Measurements from ENCODE around the gene OSBPL2. TPM values are rescaled to one million over a fixed set of nuclear protein-coding genes. Genes with fewer than 3 reads are reported as not detected.

Gene OSBPL2
- total RNA-seq, 4 donors from 2014 or later, result 48.4 to 65.1 (median 55.8) TPM

DNA sequence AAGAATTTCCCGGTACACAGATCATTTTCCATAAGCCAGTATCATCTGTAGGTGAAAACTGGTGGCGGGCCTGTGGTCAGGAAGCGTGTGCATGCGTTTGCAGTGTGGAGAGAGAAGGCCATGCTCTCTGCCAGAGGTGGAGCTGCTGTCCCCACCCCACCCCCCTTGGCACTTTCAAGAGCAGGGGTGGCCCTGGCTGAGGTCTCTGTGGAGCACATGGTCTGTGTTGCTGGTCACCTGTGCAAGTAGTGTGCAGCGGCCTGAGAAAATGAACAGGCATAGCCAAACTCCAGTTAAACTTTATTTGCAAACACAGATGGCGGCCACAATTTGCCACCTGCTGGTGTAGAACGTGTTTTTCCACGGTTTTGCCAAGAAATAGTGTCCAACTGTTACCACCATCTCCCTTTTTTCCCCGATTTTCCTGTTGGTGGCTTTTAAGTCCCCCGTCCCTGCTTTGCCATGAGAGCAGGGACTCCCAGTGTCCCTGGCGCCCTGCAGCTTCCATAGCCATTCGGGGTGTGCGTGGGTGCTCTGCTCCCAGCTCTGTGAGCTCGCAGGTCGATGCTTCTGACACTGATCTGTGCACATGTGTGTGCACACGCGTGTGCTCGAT lies 66.9 kb downstream of the OSBPL2 start:
- DNase-seq, result no peak
- peaks cover 32 to 59% (median 35%) of the 10 kb centered on the region in 3 donors for H3K36me3 ChIP-seq
- 57% methylated on average over 7 to 12 of the region's 18 CpGs for WGBS, 2 donors
- peak overlapping the region; percentile 32 to 99 (median 93) for H3K27ac ChIP-seq
- no peaks in the 10 kb centered on the region for H3K27me3 ChIP-seq
- H3K4me1 ChIP-seq, result peaks cover 31 to 80% (median 46%) of the 10 kb centered on the region in 3 donors
- intact Hi-C loops (cut with DNase I), result no loop called here
- peak overlapping the region in 2 of 4 donors; percentile 86 to 100 for H3K4me3 ChIP-seq
- TF ChIP-seq POLR2A (IDR thresholded peaks at IDR 0.05), result no peak
- TF ChIP-seq, protein P1, sequence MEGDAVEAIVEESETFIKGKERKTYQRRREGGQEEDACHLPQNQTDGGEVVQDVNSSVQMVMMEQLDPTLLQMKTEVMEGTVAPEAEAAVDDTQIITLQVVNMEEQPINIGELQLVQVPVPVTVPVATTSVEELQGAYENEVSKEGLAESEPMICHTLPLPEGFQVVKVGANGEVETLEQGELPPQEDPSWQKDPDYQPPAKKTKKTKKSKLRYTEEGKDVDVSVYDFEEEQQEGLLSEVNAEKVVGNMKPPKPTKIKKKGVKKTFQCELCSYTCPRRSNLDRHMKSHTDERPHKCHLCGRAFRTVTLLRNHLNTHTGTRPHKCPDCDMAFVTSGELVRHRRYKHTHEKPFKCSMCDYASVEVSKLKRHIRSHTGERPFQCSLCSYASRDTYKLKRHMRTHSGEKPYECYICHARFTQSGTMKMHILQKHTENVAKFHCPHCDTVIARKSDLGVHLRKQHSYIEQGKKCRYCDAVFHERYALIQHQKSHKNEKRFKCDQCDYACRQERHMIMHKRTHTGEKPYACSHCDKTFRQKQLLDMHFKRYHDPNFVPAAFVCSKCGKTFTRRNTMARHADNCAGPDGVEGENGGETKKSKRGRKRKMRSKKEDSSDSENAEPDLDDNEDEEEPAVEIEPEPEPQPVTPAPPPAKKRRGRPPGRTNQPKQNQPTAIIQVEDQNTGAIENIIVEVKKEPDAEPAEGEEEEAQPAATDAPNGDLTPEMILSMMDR (IDR thresholded peaks at IDR 0.05), result no peak
- H3K9me3 ChIP-seq, result no peaks in the 10 kb centered on the region

DNA sequence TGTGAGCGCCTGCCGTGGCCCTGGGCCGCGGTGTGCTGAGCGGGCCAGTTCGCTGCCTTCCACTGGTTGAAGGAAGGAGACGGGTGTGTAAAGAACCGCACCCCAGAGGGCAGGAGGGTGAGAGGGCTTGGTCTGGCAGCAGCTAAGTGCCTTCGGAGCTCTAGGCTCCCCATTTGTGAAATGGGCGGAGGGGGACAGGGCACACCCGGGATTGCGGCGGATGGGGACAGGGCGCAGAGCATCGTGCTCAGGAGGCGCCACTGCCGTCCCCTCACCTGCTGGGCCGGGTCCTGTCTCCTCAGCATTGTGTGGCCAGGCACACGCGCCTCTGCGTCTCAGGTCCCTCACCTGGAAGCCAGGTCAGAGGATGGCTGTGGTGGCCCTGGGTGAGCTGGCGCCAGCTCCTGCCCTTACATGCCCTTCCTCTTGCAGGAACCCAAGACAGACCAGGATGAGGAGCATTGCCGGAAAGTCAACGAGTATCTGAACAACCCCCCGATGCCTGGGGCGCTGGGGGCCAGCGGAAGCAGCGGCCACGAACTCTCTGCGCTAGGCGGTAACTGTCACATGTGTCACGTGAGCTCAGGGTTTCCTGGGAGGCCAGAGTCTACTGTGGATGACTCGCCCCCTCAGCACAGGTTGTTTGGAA lies 67.6 kb downstream of the OSBPL2 start:
- intact Hi-C loops (cut with DNase I), result no loop called here

DNA sequence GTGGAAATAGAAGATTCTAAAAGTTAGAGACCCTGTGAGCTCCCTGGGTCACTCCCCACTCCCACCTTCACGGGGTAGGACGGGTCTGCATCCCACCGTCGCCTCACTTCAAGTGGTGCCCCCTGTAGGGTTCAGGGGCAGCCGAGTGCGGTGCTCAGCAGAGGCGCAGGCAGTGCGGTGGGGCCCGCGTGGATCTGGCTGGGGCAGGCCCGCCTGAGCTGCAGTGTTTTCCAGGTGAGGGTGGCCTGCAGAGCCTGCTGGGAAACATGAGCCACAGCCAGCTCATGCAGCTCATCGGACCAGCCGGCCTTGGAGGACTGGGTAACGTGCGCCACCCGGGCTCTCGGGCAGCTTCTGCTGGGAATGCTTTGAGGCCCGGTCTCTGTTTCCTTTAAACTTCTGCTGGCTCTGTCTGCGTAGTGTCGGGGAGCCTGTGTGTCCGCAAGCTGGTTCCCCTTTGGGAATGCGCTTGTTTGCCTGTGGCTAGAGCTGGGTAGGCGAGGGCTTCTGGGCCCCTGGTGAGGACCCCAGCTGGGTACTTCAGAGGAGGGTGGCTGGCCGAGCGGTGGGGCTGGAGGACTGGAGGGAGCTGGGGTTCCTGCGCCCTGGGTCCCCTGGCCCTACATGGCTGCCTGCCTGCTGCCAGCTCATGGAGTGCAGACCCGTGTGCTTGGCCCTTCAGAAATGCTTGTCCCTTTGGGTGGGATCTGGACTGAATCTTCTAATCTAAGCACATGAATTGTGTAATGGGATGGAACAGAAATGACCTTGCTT lies 68.3 kb downstream of the OSBPL2 start:
- no peak for TF ChIP-seq POLR2A (IDR thresholded peaks at IDR 0.05)
- TF ChIP-seq, protein P1 (IDR thresholded peaks at IDR 0.05), result no peak
- H3K4me1 ChIP-seq, result peaks cover 31 to 90% (median 52%) of the 10 kb centered on the region in 3 donors
- no peak for DNase-seq
- no peak overlapping the region for H3K4me3 ChIP-seq
- peak overlapping the region; percentile 1 to 99 (median 66) for H3K27ac ChIP-seq
- 50% methylated on average over 3 of the region's 27 CpGs; no CpG with 5 or more reads in 1 of the 2 donors for WGBS, 2 donors
- intact Hi-C loops (cut with DNase I), result no loop called here
- H3K36me3 ChIP-seq, result peaks cover 45 to 72% (median 47%) of the 10 kb centered on the region in 3 donors
- no peaks in the 10 kb centered on the region for H3K9me3 ChIP-seq
- no peaks in the 10 kb centered on the region for H3K27me3 ChIP-seq

More for the DNA sequence above, 67.6 kb downstream of the OSBPL2 start:
- Histone ChIP-seq H3K27me3 (no peaks in the 10 kb centered on the region), H3K4me1 (peaks cover 31 to 87% (median 52%) of the 10 kb centered on the region in 3 donors), H3K9me3 (no peaks in the 10 kb centered on the region), H3K4me3 (peak overlapping the region in 1 of 4 donors; percentile 21), H3K27ac (peak overlapping the region; percentile 1 to 99 (median 66)), H3K36me3 (peaks cover 38 to 65% (median 40%) of the 10 kb centered on the region in 3 donors)
- DNase-seq, result no peak
- 29 to 66% methylated on average over 13 to 15 of the region's 33 CpGs for WGBS, 2 donors
- TF ChIP-seq, protein P1 (IDR thresholded peaks at IDR 0.05), result no peak
- TF ChIP-seq POLR2A (IDR thresholded peaks at IDR 0.05), result no peak

DNA sequence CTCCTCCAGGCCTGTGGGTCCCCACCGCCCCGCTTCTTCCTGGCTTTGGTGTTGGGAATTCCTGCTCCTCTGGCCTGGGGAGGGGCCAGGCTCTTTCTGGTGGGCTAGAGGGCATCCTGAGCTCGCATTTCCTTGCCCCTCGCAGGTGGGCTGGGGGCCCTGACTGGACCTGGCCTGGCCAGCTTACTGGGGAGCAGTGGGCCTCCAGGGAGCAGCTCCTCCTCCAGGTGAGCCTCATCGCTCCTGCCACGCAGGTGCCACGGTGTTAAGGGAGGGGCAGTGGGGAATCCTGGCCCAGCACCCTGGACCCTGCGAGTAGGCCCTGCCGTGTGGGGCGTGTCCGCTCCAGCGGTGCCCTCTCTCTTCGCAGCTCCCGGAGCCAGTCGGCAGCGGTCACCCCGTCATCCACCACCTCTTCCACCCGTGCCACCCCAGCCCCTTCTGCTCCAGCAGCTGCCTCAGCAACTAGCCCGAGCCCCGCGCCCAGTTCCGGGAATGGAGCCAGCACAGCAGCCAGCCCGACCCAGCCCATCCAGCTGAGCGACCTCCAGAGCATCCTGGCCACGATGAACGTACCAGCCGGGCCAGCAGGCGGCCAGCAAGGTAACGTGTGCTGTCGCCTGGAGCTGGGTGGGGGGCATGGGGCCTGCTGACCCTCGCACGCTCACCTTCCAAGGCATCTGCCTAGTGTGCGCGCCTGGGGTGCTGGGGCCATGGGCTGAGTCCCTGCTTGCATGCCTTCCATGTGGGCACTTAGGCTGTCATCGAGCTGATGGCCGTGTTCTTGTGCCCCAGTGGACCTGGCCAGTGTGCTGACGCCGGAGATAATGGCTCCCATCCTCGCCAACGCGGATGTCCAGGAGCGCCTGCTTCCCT lies 69.1 kb downstream of the OSBPL2 start:
- Histone ChIP-seq H3K27me3 (no peaks in the 10 kb centered on the region), H3K36me3 (peaks cover 54 to 81% (median 56%) of the 10 kb centered on the region in 3 donors), H3K4me1 (peaks cover 31 to 89% (median 52%) of the 10 kb centered on the region in 3 donors), H3K27ac (peak overlapping the region in 3 of 4 donors; percentile 12 to 99 (median 39)), H3K4me3 (no peak overlapping the region), H3K9me3 (no peaks in the 10 kb centered on the region)
- DNase-seq, result no peak
- 61 to 83% methylated on average over 3 to 11 of the region's 42 CpGs for WGBS, 2 donors
- no peak for TF ChIP-seq POLR2A (IDR thresholded peaks at IDR 0.05)
- TF ChIP-seq, protein P1 (IDR thresholded peaks at IDR 0.05), result peak in 1 of 6 experiments; percentile 10
- intact Hi-C loops (cut with DNase I), result no loop called here

All from esophagus squamous epithelium (tissue), 5 donors.